ENCODE measurements around the gene MNT. TPM values are rescaled to one million over a fixed set of nuclear protein-coding genes. Genes with fewer than 3 reads are reported as not detected.
"Not testable (repeated sequence)": the region's sequence is repeated elsewhere in the genome, so short reads cannot be mapped to it uniquely, and the experiment has no call there.

MNT gene
- total RNA-seq: 1.7 and 2.8 TPM in 2 replicates

GRCh38 chr17:2400877-2401425, at the start of gene MNT:
Gene MNT (minus strand): TSS chr17:2401060. CDS start chr17:2400712, 348 bp downstream.
- peak; percentile 97 to 98 for DNase-seq (ENCODE audit: low read depth in 2 of 2)

DNA sequence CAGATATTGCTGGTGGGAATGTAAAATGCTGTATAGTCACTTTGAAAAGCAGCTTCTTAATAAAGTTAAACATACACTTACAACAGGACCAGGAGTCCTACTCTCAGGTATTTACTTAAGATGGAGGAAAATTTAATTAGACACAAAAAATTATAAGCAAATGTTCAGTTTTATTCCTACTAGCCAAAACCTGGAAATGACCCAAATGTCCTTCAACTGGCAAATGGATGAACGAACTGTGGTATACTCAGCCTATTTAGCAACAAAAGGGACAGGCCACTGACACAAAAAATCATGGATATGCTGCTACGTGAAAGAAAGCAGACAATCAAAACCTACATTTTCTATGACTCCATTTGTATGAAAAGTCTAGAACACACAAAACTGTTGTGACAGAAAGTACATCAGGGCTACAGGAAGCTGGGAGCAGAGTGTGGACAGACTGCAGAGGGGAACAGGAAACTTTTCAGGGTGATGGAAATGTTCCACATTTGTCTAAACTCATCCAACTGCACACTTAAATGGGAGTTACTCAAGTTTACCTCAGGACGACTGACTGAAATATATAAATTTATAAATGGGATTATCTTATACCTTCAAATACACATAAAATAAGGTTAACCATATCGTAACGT, 49.3 kb upstream of the MNT start:
- DNase-seq (ENCODE audit: low read depth in 2 of 2): peak; percentile 51 to 80

DNA sequence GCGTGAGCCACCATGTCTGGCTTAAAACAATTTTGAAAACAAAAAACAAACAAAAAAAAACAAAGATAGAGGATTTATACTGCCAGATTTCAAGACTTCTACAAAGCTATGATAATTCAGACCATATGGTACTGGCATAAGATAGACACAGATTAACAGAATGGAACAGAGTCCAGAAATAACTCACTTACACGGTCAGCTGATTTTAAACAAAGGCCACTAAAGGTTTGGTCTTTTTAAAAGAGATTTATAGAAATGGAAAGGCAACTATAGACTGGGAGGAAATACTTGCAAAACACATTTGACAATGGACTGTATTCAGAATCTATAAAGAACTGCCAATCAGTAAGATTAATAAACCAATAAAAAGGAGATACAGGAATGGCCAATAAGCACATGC, 48.6 kb upstream of the MNT start:
- DNase-seq (ENCODE audit: low read depth in 2 of 2): no peak

DNA sequence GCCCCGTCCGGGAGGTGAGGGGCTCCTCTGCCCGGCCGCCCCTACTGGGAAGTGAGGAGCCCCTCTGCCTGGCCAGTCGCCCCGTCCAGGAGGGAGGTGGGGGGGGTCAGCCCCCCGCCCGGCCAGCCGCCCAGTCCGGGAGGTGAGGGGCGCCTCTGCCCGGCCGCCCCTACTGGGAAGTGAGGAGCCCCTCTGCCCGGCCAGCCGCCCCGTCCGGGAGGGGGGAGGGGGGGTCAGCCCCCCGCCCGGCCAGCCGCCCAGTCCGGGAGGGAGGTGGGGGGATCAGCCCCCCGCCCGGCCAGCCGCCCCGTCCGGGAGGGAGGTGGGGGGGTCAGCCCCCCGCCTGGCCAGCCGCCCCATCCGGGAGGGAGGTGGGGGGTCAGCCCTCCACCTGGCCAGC, 46.6 kb upstream of the MNT start:
- DNase-seq (ENCODE audit: low read depth in 2 of 2): not testable (repeated sequence)

- DNase-seq (ENCODE audit: low read depth in 2 of 2): no peak
Measured at GRCh38 chr17:2445638-2446037, 44.8 kb upstream of the MNT start.

- DNase-seq (ENCODE audit: low read depth in 2 of 2): no peak
Measured at GRCh38 chr17:2444382-2444781, 43.5 kb upstream of the MNT start.

- no peak for DNase-seq (ENCODE audit: low read depth in 2 of 2)
Measured at GRCh38 chr17:2442166-2442565, 41.3 kb upstream of the MNT start.

GRCh38 chr17:2440930-2441329, 40.1 kb upstream of the MNT start:
- no peak for DNase-seq (ENCODE audit: low read depth in 2 of 2)

DNA sequence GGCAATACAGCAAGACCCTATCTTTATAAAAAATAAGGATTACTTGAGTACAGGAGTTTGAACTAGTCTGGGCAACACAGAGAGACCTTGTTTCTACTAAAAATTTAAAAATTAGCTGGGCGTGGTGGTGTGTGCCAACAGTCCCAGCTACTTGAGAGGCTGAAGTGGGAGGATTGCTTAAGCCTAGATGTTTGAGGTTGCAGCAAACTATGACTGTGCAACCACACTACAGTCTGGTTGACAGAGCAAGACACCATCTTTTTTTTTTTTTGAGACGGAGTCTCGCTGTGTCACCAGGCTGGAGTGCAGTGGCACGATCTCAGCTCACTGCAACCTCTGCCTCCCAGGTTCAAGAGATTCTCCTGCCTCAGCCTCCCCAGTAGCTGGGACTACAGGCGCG, 39.1 kb upstream of the MNT start:
- not testable (repeated sequence) for DNase-seq (ENCODE audit: low read depth in 2 of 2)

GRCh38 chr17:2438823-2439222, 38.0 kb upstream of the MNT start:
- peak in 1 of 2 donors; percentile 47 for DNase-seq (ENCODE audit: low read depth in 2 of 2)

GRCh38 chr17:2436316-2436905, 35.6 kb upstream of the MNT start:
- DNase-seq (ENCODE audit: low read depth in 2 of 2): no peak

- DNase-seq (ENCODE audit: low read depth in 2 of 2): no peak
Measured at GRCh38 chr17:2435862-2436261, 35.0 kb upstream of the MNT start.

- no peak for DNase-seq (ENCODE audit: low read depth in 2 of 2)
Measured at GRCh38 chr17:2435181-2435741, 34.4 kb upstream of the MNT start.

DNA sequence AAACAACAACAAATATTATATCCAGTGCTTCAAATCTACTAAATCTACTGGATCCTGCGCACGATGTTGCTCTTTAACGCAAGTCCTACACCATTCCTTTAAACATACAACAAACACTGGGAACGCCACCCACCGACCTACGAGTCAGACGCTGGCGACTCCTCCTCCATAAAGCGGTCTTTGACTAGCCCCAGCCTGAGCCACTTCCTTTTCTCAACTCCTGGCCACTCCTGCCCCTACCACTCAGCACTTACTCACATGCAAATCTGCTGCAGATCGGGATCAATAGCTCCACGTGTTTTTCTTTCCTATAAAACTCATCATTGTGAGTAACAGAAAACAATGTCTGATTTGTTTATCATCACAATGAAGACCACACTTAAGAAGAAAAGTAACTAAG, 32.8 kb upstream of the MNT start:
- DNase-seq (ENCODE audit: low read depth in 2 of 2): peak in 1 of 2 donors; percentile 60

DNA sequence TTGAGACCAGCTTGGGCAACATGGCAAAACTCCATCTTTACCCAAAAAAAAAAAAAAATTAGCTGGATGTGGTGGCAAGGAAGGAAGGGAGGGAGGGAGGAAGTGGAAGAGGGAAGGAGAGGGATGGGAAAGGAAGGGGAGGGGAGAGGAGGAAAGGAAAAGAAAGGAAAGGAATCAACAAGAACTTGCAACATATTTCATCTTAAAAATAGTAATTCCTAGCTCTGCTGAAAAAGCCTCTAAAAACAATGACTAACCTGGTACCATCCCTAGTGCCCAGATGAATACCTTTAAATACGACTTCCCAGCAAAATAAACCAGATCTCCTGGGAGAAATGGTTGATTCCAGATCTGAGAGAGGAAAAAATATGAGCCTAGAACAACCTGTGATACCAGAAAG, 27.1 kb upstream of the MNT start:
- no peak for DNase-seq (ENCODE audit: low read depth in 2 of 2)

DNA sequence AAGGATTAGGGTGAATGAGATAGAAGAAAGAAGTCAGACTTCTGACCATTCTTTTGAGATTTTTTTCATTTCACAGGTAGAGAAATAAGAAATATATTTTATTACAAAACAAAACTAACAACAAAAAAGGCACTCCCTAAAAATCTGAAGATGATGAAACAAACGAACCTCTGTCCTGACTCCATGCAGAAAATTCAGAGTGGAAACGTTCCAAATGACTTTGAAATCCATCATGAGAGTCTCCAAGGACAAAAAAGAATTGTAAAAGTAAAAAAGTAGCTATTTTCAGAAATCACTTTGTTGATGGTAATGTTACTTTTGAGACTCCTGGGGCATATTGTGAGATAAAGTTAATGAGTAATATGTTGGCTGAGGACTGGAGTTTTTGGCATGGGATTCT, 26.4 kb upstream of the MNT start:
- no peak for DNase-seq (ENCODE audit: low read depth in 2 of 2)

GRCh38 chr17:2423271-2423670, 22.4 kb upstream of the MNT start:
- DNase-seq (ENCODE audit: low read depth in 2 of 2): no peak

- peak; percentile 31 to 43 for DNase-seq (ENCODE audit: low read depth in 2 of 2)
Measured at GRCh38 chr17:2421315-2422147, 20.7 kb upstream of the MNT start.

GRCh38 chr17:2420176-2420575, 19.3 kb upstream of the MNT start:
- no peak for DNase-seq (ENCODE audit: low read depth in 2 of 2)

GRCh38 chr17:2419486-2419885, 18.6 kb upstream of the MNT start:
- DNase-seq (ENCODE audit: low read depth in 2 of 2): no peak

DNA sequence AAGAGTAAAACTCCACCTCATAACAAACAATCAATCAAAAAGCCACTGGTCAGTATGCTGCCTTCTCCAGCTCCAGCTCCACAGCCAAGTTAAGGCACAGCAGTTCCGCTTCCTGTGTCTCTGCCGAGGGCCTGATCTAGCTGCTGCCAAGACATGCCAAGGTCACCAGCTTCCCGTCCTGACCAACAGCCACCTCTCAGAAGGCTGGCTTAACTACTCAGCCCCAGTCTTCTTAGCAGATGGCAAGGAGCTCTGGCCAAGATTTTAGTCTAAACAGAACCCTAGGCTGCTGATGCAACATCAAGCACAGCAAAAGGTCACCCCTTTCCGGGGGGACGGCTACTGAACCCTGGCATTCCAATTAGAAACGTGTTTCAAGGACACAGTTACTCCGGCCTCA, 17.7 kb upstream of the MNT start:
- DNase-seq (ENCODE audit: low read depth in 2 of 2): peak in 1 of 2 donors; percentile 20

Data from lung microvascular endothelial cell (primary cell).